Measurements from ENCODE around the gene LRRTM1.

Gene LRRTM1, protein sequence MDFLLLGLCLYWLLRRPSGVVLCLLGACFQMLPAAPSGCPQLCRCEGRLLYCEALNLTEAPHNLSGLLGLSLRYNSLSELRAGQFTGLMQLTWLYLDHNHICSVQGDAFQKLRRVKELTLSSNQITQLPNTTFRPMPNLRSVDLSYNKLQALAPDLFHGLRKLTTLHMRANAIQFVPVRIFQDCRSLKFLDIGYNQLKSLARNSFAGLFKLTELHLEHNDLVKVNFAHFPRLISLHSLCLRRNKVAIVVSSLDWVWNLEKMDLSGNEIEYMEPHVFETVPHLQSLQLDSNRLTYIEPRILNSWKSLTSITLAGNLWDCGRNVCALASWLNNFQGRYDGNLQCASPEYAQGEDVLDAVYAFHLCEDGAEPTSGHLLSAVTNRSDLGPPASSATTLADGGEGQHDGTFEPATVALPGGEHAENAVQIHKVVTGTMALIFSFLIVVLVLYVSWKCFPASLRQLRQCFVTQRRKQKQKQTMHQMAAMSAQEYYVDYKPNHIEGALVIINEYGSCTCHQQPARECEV

DNA sequence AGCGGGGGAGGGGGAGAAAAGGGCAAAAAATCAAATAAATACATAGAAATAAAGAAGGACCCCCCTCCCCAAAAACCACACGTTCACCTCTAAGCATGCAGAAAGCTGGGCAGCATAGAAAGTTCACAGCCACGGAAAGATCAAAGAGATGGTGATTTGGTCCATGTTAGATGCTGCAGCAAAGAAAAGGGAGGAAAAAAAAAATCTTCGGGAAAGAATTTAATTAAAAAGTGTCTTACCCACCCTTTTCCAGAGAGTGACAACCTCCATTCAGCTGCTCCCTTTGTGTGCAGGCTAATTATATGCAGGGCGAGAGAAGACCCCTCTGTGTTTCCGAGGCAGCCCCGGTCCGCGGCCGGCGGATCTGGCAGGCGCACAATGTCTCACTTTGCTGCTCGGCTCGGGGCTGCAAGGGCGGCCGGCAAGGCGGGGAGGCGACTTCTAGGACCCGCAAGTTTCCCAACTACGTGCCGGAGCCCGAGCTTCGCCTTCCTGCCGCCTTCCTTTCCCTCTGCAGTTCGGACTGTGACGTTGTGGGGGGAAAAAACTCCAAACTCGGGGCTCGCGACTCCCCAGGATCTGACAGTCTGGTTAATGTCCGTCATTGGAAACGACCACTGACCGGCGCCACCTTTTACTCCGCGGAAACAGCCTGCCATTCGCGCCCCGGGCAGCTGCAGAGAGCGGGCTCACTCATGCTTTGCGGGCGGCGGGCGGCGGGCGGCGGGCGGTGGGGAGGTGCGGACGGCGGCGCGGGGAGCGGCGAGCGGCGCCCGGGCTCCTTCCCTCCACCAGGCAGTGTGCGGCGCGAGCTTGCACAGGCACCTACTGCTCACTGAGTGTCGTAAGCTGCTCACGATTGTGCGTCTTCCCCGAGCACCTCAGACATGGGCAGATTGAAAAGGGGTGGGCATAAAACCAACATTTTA lies at the start of gene LRRTM1:
LRRTM1 (minus strand) TSS at position 844 of the 929 bp plus-strand sequence. CDS start 933 bp downstream, outside the sequence.
- DNase-seq, result no peak

DNA sequence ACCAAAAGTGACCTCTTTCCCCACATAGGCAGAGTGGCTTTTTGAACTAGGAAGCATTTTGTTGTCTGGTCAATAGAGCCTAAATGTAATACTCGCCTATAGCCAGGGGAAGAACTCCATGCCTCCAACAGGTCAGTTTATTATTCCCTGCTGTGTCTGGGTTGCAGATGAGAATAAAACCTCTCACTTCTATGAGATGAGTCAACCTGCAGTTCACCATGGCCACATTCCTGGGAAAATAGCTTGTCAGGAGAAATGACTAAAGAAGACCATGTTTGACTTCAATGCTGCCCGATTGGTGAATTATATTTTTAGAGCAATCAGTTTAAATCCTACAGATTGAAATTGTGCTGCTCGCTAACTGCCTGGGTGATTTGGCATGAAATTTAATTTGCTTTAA lies 46.7 kb upstream of the LRRTM1 start:
- DNase-seq, result no peak

DNA sequence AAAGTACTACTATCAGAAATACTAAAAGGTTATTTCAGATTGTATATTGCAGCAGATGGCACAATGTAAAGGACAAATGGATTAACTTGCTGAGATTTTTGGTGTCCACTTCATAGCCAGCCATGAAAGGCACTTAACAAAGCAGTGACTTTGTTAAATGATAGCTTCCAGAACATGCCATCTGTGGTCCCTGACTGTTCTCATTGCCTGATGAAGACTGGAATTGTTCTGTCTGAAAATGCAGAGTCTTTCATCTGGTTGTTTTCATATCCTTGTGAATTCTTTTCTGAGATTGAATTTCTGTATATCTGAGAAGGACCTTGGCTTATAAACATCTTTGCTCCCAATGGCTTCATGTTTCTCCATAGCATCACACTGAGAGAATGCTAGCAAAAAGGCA lies 44.4 kb upstream of the LRRTM1 start:
- no peak for DNase-seq

DNA sequence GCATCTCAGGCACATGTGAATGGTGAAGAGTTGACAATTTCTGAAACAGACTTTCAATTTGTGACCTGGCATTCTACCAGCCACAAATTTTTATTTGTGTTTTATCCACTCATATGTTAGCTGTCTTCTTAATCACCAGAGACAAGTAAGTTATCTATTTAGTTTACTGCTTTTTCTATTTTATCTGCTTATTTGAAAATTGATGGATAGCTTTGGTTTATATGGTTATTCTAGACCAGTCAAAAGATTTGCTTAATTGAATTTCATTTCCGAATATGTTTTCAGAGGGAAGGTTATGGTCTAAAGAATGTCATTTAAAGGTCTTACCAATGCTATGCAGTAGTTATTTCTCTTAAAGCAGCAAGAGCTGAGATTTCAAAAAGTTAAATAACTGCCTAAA lies 43.5 kb upstream of the LRRTM1 start:
- no peak for DNase-seq

DNA sequence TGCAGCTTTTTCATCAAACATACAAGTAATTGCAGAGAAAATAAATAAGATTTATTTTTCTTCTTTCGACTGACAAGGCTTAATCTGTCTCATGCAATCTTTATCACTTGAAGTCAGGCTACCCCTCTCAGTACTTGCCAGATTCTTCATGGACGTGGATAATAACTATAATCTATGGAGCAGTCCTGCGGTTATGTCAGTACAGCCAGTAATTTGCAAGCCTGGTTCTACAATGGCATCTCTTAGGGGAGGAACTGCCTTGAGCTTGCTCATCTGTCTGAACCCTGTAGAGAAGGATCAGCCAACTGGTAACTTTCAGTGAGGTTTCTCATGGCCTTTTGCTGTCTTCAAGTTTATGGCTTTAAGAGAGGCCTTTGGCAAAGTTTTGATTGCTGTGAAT lies 35.5 kb upstream of the LRRTM1 start:
- no peak for DNase-seq

DNA sequence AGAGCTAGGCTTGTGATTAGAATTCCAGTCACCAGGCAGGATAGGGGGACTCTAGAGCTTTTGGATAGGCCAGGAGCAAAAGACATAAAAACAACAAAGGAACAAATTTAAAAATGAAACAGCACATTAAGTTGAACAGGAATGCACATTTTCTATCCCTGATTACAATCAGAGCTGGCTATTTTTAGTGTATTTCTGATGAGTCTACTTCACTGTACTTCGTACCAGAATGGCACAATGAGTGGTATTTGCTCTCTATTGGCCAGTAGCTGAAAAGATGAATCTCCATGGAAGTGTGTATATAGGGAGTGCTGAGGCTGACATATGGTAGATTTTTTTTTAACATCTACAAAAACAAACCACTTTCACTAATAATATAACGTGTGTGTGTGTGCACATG lies 34.2 kb upstream of the LRRTM1 start:
- DNase-seq, result no peak

DNA sequence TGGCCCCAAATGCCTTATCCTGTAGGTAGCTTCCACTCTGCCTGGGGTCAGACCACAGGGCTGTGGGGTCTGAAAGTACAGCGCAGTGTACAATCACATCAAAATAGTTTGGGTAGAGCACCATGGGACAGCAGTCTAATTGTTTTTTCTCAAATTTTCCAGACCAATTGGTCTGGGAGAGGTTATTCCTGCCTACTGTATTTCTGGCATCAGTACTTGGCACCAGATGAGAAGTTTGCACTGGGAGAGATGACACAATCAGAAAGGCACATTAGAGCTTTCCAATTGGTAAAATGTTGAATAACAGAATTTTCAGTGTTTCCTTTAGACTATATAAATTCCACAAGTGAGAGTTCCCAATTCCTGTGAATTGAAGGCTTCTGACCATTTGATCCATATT lies 30.9 kb upstream of the LRRTM1 start:
- DNase-seq, result no peak

DNA sequence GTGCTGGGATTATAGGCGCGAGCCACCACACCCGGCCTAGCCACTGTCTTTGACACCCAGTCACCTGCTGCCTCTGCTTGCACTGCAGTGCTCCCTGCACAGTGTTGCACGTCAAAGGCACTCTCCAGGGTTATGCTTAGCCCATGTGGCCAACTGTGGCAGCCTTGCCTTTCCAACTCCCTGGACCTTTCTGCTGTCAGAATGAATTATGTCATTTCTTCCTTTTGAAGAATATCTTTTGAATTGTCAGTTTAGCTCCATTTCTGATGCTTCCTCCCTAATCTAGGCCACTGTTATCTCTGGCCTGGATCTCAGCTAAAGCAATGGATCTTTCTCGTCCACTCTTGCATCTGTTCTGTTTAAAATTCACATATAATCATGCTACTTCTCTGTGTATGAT lies 29.3 kb upstream of the LRRTM1 start:
- no peak for DNase-seq

DNA sequence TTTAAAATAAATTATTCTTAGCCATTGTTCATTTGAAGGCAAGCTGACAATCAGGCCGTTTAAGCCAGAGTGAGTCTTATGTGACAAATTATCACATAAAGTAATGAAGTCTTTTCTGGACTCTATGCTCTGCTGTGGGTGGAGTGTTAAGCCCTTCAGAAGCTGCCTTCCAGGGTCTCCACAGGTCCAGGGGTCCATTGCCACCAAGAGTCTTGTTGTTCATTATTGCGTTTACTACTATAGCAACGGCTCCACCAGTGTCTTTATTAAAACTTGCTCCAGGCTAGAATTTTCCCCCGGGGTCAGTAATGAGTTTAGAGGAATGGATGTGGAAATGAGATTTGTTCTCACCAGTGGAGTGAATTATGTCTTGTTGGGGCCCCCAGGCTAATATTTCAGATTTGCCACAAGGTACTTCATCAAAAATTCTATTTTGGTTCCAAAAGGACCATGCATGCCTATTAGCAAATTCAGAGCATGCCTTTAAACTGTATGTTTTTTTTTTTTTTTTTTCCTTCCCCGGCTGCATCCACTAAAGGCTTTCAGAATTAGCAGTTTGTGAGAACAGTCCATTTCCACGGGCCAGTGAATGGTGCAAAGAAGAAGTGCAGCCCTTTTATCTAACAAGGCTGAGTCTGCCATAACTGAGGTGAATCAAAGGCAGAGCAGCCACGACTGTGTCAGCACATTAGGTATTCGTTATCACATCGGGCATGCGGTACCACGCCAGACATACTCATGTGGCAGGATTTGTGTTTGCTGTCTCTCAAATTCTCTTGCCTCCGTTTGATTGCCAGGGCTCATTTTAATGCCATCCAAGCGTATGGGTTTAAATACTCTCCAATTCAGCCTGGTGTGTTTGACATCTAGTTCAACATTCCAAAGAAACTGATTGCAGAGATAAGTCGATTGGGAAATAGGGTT lies 26.2 kb upstream of the LRRTM1 start:
- no peak for DNase-seq

DNA sequence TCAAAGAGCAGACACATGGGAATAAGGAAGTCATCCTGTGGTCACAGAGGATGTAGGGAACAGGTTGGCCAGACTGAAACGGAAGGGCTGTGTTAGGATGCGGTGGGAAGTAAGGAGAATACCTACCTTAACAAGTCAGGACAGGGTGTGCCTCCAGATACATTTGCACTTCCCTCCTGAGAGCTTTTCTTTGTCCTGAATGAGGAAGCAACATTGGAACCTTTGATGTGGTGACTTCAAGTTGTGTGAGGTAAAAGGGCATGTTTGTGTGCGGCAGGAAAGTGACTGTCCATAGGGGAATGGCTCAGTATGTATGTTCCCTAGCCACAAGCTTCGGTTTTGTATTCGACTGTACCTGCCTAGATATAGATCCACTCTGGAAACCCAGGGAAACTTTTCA lies 24.9 kb upstream of the LRRTM1 start:
- no peak for DNase-seq

DNA sequence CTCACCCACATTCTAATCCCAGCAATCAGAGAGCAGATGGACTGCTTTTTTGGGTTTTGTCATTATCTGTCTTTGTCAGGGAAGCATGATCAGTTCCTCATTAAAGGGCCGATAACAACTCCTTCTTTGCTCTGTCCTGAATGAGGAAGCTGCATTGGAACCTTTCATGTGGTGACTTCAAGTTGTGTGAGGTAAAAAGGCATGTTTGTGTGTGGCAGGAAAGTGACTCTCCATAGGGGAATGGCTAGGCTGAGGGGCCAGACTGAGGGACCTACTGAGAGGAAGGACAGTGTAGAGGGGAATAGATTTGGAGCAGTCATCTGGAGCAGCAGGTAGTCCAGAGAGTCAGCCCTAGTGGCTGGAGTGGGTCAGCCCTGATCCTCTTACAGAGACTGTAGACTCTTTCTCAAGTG lies 23.6 kb upstream of the LRRTM1 start:
- DNase-seq, result no peak

DNA sequence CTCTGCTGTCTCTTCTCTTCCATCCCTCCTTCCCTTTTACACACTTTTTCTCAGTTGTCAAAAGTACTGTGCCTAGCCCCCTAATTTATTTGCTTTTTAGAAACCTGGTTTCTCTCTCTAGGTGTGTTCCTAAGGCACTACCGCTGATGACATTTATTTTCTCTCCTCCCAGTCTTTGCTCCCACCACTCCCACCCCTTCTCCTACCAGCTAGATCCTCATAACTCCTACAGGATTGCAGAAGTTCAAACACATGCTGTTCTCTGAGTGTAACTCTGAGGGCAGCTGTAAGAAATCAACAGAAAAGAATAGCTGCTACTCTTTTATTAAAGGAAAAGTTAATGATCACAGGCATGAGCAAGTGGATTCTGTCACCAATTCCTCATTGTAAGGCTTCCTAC lies 22.3 kb upstream of the LRRTM1 start:
- no peak for DNase-seq

DNA sequence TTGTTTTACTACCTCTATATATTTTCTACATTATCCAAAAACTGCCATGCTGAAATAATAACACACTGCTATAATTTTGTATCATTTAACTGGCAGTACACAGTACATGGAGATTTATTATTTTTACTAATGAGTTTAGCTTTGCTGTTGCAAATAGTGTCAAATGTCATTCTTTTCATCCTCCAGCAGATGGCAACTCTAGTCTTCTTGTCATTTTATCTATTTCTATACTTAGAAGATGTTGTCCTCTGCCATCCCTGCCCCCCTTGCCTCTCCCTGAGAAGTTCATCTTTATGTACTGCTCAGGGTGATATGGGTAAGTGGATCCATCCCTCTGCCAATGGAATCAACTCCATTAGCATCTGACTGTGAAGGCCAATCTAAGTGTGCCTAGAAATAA lies 21.7 kb upstream of the LRRTM1 start:
- no peak for DNase-seq

DNA sequence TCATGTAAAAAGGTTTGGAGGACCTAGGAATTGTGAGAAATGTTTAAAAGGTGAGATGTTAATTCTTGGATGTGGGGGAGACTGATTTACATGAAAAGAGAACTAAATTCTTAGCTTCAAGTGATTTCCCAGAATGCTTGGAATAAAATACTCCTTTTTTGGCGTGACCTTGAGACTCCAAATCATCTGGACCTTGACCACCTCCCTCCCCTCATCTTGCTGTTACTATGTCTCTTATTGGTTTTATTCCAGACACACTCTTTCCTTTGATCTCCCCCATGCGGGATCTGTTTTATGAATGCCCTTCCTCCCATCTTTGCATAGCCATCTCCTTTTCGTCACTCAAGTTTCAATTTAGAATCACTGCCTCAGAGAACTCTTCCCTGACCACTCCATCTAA lies 20.0 kb upstream of the LRRTM1 start:
- DNase-seq, result no peak

DNA sequence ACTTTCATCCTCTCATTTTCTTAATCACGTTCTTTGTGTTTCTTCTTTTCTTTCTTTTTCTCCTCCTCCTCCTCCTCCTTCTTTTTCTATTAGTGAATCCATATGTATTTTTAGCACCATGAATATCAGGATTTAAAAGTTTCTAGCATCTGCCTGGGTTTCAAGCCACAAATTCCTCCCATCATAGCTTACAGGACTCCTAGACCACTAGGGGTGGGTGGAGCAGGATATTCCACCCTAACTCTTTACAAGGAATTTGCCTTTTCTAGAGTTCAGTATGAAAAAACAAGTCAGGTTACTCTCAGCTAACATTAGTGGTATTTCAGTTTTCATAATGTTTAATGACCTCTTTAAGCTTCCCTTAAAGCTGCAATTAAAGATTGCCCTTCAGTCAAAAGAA lies 19.1 kb upstream of the LRRTM1 start:
- DNase-seq, result no peak

DNA sequence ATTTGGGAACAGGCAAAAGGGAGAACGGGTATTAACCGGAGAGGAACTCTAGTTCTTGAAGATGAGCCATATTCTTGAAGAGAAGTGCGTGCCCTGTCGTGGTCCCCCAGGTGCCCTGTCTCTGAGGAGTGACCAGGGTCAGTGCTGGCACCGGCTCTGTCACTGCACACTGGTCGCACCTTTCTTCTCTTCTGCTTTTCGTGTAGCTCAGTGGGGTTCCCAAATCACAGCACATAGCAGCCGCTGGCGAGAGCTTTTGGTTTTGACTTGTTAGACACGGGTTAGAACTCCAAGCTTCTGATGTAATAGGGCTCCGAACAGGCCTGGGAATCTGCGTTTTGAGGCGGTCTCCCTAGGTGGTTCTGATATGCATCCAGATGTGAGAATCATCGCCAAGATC lies 18.4 kb upstream of the LRRTM1 start:
- no peak for DNase-seq

DNA sequence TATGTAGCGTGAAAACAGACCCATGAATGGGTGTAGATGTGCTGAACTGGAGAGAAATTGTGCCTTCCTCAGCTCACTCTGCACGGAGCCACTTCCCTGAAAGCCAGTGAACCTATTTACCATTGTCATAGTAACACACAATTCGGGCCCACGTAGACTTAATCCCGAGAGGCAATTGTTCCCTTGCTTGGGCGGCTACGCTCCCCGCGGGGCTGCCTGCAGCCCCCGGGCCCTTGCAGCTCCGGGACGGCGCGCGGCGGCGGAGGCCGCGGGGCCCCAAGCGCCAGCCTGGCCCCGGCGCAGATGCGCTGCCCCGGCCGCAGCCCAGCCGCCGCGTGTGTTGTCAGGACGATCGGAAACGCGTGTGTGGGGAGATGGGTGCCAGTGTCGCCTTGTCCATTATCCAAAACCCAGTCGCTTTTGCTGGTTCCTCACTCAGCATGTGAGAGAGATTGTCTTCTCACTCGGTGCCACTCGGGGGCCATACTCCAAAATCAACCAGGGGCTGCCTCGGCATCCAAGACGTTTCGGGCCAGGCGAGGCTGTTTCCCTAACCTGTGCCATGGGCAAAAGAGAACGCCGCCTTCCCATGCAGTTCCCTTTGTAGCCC lies 17.9 kb upstream of the LRRTM1 start:
- no peak for DNase-seq

DNA sequence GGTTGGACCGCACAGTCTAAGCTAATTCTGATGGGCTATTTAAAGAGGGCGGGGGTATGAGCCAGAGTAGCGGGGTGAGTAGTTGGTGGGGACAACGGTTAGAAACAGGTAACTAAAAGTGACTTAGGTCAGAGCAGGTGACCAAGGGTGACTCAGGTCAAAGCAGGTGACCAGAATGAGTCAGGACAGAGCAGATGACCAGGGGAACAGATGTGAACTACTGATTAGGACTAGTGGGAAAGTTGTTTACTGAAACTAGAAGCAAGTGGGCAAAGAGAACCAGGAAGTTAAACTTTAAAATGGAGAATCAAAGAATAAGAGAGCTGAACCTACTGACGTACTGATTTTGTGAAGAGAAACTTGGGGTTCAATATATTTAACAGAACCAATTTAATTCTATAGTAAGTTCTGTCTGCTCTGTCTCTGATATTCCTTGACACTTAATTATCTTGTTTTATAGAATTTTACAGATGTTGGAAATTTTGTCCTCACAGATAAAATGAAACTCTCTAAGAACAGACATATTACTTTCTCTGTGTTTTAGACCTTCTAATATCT lies 7.8 kb upstream of the LRRTM1 start:
- DNase-seq, result no peak

DNA sequence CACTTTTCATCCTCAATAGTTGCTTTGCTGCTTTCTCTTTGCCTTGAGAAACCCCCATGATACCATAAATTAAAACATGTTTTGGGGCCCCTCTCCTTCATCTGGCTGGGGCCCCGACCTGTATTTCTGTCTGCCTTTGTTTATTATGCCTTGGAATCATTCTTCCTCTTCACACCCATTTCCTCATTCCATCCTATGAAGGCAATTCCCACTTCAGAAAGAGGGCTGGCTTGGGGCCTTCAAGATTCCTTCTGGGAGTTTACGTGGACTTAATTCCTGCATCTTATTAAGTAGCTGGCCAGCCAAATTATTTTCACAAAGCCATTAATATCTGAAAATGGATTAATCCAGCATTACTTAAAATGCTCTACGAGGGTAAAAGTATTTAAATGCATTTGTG lies 6.8 kb upstream of the LRRTM1 start:
- DNase-seq, result no peak

DNA sequence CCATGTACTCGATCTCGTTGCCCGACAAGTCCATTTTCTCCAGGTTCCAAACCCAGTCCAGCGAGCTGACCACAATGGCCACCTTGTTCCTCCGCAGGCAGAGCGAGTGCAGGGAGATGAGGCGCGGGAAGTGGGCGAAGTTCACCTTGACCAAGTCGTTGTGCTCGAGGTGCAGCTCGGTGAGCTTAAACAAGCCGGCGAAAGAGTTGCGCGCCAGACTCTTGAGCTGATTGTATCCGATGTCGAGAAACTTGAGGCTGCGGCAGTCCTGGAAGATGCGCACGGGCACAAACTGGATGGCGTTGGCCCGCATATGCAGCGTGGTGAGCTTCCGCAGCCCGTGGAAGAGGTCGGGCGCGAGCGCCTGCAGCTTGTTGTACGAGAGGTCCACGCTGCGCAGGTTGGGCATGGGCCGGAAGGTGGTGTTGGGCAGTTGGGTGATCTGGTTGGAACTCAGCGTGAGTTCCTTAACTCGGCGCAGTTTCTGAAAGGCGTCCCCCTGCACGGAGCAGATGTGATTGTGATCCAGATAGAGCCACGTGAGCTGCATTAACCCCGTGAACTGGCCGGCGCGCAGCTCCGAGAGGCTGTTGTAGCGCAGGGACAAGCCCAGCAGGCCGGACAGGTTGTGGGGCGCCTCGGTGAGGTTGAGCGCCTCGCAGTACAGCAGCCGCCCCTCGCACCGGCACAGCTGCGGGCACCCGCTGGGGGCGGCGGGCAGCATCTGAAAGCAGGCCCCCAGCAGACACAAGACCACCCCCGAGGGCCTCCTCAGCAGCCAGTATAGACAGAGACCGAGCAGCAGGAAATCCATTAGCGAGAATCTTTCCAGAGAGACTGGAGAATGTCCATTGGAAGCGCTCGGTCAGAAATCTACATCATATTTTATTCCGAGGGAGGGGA lies 1.3 kb downstream of the LRRTM1 start:
- no peak for DNase-seq

Measured in NCI-H1417 treated with DMSO at 0.1 percent for 48 hours (cell line).